OCI-LY7 (cell line): Measurements from ENCODE around the gene TMEM196. TPM values are rescaled to one million over a fixed set of nuclear protein-coding genes. Genes with fewer than 3 reads are reported as not detected.

ENCODE experiments used
- BruUV-seq: library from RNA; stranded (reverse); fragments of 400-500 nt; replicated peaks from 2 replicates; lab custom pipeline; 2021; lab: Mats Ljungman, UMichigan
- CTCF ChIA-PET: fragments of 300-600 bp; sonication (Branson Sonifier 250); formaldehyde crosslinking; loops from one replicate; lab custom pipeline; 2022; ENCODE audit warnings: antibody characterized with exemption; ENCODE audit not compliant: unreplicated experiment; lab: Charles Lee
- POLR2A ChIA-PET: fragments of 300-600 bp; sonication (Branson Sonifier 250); formaldehyde crosslinking; loops from one replicate; lab custom pipeline; 2022; ENCODE audit warnings: antibody characterized with exemption; lab: Charles Lee
- DNase-seq: peaks from one replicate; pipeline ENCODE4 v3.0.0-alpha.2; 2015; ENCODE audit warnings: low spot score
- H2AFZ ChIP-seq: fragments of 200-600 bp; sonication (generic), shearing (Covaris generic); 2 replicates; pipeline ENCODE4 v1.6.1; 2014; ENCODE audit warnings: mild to moderate bottlenecking, antibody characterized with exemption, low read length, moderate library complexity
- H3K27ac ChIP-seq: fragments of 200-600 bp; sonication (generic); 2 replicates; pipeline ENCODE4 v1.5.1; 2014; ENCODE audit warnings: mixed run types, low read depth, mild to moderate bottlenecking, moderate library complexity, low read length, inconsistent platforms; ENCODE audit not compliant: poor library complexity, severe bottlenecking
- H3K36me3 ChIP-seq: fragments of 200-600 bp; sonication (generic); 2 replicates; pipeline ENCODE4 v1.6.1; 2014; ENCODE audit warnings: mild to moderate bottlenecking, antibody characterized with exemption, low read length, moderate library complexity, mixed read lengths; ENCODE audit not compliant: insufficient read depth
- H3K4me1 ChIP-seq: fragments of 200-600 bp; sonication (generic); 2 replicates; pipeline ENCODE4 v1.5.1; 2014; ENCODE audit warnings: mild to moderate bottlenecking, low read length; ENCODE audit not compliant: insufficient read depth, poor library complexity, severe bottlenecking
- H3K4me2 ChIP-seq: fragments of 200-600 bp; sonication (generic); 2 replicates; pipeline ENCODE4 v1.6.1; 2014; ENCODE audit warnings: mild to moderate bottlenecking, low read length
- H3K4me3 ChIP-seq: fragments of 200-600 bp; sonication (generic); 2 replicates; pipeline ENCODE4 v1.5.1; 2014; ENCODE audit warnings: mild to moderate bottlenecking, low read depth, low read length; ENCODE audit not compliant: poor library complexity, severe bottlenecking
- H3K79me2 ChIP-seq: fragments of 200-600 bp; sonication (generic); 2 replicates; pipeline ENCODE4 v1.6.1; 2016; ENCODE audit warnings: low read depth, mild to moderate bottlenecking, low read length, moderate library complexity, mixed read lengths; ENCODE audit not compliant: insufficient read depth
- H3K9me2 ChIP-seq: fragments of 200-600 bp; sonication (generic); 2 replicates; pipeline ENCODE4 v1.6.1; 2016; ENCODE audit warnings: mild to moderate bottlenecking, low read length, mixed read lengths; ENCODE audit not compliant: insufficient read depth
- H3K9me3 ChIP-seq: fragments of 200-600 bp; sonication (generic); 2 replicates; pipeline ENCODE4 v1.6.1; 2014; ENCODE audit warnings: mild to moderate bottlenecking, mixed run types, low read length, mixed read lengths
- H4K20me1 ChIP-seq: fragments of 200-600 bp; sonication (generic); 2 replicates; pipeline ENCODE4 v1.6.1; 2014; ENCODE audit warnings: mild to moderate bottlenecking, antibody characterized with exemption, low read length, moderate library complexity, mixed read lengths; ENCODE audit not compliant: insufficient read depth
- CTCF ChIP-seq: fragments of 200-600 bp; sonication (generic); conservative IDR thresholded peaks from 2 replicates; pipeline ENCODE4 v1.5.1; 2014; ENCODE audit warnings: mild to moderate bottlenecking, antibody characterized with exemption, low read length, moderate library complexity, mixed read lengths
- EZH2phosphoT487 ChIP-seq: fragments of 200-600 bp; sonication (generic); IDR thresholded peaks from 2 replicates; pipeline ENCODE4 v1.6.1; 2018; ENCODE audit warnings: low read depth, borderline replicate concordance, mild to moderate bottlenecking, mixed run types, antibody characterized with exemption, low read length, moderate library complexity, mixed read lengths
- intact Hi-C: fragments of 100-400 bp; cut with micrococcal nuclease; formaldehyde crosslinking; loops from one replicate; pipeline ENCODE4 v1.10.0; 2022; ENCODE audit not compliant: unreplicated experiment
- total RNA-seq, 2 experiments: library from RNA; depleted of rRNA in 1 of 2; stranded (reverse); fragments of >200 nt in 1 of 2; shearing (Covaris generic) in 1 of 2; gene quantifications; 2 replicates each; pipeline ENCODE4 v1.2.3, GENCODE V29; 2014 to 2022

The TMEM196 gene
- total RNA-seq, 2 experiments from 2014 or later, result not detected

GRCh38 chr7:19707240-19707639 is 66.2 kb downstream of the TMEM196 start:
- BruUV-seq, result no TSS peak
- ChIA-PET CTCF (no interaction called here), POLR2A (no interaction called here)
- H3K4me2 ChIP-seq, result peak overlapping the region; percentile 95
- H3K36me3 ChIP-seq, result peaks cover 25% of the 10 kb centered on the region
- peaks cover 50% of the 10 kb centered on the region for H3K79me2 ChIP-seq
- TF ChIP-seq CTCF (no peak), EZH2phosphoT487 (no peak)
- DNase-seq, result no peak
- intact Hi-C loops, result loop anchor here (5.0 kb wide), 1 partner anchor 485 kb away; no protein-coding TSS in a partner anchor
- H4K20me1 ChIP-seq, result peaks cover 25% of the 10 kb centered on the region; the same call in 1 of the 2 replicates
- peaks cover 26% of the 10 kb centered on the region for H3K4me1 ChIP-seq
- H3K4me3 ChIP-seq, result peak overlapping the region; percentile 98
- H3K9me3 ChIP-seq, result no peaks in the 10 kb centered on the region
- no peaks in the 10 kb centered on the region for H3K9me2 ChIP-seq
- no peak overlapping the region for H3K27ac ChIP-seq
- H2AFZ ChIP-seq, result no peak overlapping the region

- DNase-seq, result no peak
- Histone ChIP-seq H3K9me2 (no peaks in the 10 kb centered on the region), H3K27ac (no peak overlapping the region), H3K4me2 (peak overlapping the region; percentile 95), H3K79me2 (peaks cover 50% of the 10 kb centered on the region), H2AFZ (no peak overlapping the region), H3K4me1 (peaks cover 26% of the 10 kb centered on the region), H3K4me3 (no peak overlapping the region), H4K20me1 (peaks cover 25% of the 10 kb centered on the region; the same call in 1 of the 2 replicates), H3K9me3 (no peaks in the 10 kb centered on the region), H3K36me3 (peaks cover 36% of the 10 kb centered on the region)
- TF ChIP-seq CTCF (no peak), EZH2phosphoT487 (no peak)
- ChIA-PET POLR2A (no interaction called here), CTCF (no interaction called here)
- no TSS peak for BruUV-seq
- intact Hi-C loops, result loop anchor here (5.0 kb wide), 1 partner anchor 487 kb away; no protein-coding TSS in a partner anchor
Measured at GRCh38 chr7:19705663-19706062, 67.8 kb downstream of the TMEM196 start.

GRCh38 chr7:19701471-19701870 is 71.9 kb downstream of the TMEM196 start:
- no peak for DNase-seq
- H3K27ac ChIP-seq, result no peak overlapping the region
- H2AFZ ChIP-seq, result no peak overlapping the region
- POLR2A ChIA-PET, result interaction anchor here (1.5 kb wide), 1 partner anchor 10 kb away, joined by 3 read pairs; no protein-coding TSS in a partner anchor
- H3K4me1 ChIP-seq, result peaks cover 4% of the 10 kb centered on the region
- H3K36me3 ChIP-seq, result peaks cover 71% of the 10 kb centered on the region
- CTCF ChIA-PET, result interaction anchor here (2.0 kb wide), 1 partner anchor 12 kb away, joined by 6 read pairs; no protein-coding TSS in a partner anchor
- no peaks in the 10 kb centered on the region for H3K9me2 ChIP-seq
- H3K79me2 ChIP-seq, result peaks cover 28% of the 10 kb centered on the region
- no peak overlapping the region for H3K4me3 ChIP-seq
- peaks cover 12% of the 10 kb centered on the region; the same call in 1 of the 2 replicates for H4K20me1 ChIP-seq
- TF ChIP-seq CTCF (no peak), EZH2phosphoT487 (no peak)
- H3K9me3 ChIP-seq, result no peaks in the 10 kb centered on the region
- intact Hi-C loops, result no loop called here
- no peak overlapping the region for H3K4me2 ChIP-seq
- no TSS peak for BruUV-seq
